GM12878 (cell line): ENCODE results near the gene UBXN11. TPM values are rescaled to one million over a fixed set of nuclear protein-coding genes. Genes with fewer than 3 reads are reported as not detected.
A peak's percentile ranks its signal among the peaks of the same experiment; 100 is the strongest.

ENCODE experiments used
- BRCA1 ChIP-seq: IDR thresholded peaks from 2 replicates; pipeline ENCODE4 v1.6.1; 2011; ENCODE audit warnings: low read depth, low read length, improper control_type of control experiment
- CBX3 ChIP-seq: fragments of 200-600 bp; sonication (generic); IDR thresholded peaks from 2 replicates; pipeline ENCODE4 v1.6.1; 2016; ENCODE audit warnings: low read depth, borderline replicate concordance
- CBX5 ChIP-seq: sonication (generic); IDR thresholded peaks from 2 replicates; pipeline ENCODE4 v1.6.1; 2016; ENCODE audit warnings: low read depth, moderate library complexity, mild to moderate bottlenecking, inconsistent platforms
- CEBPB ChIP-seq, 2 experiments: fragments of 150-350 bp in 1 of 2; IDR thresholded peaks; 2 replicates each; pipeline ENCODE4 v1.6.1; 2012 to 2014; ENCODE audit warnings: low read depth in 2 of 2, low read length in 2 of 2, borderline replicate concordance in 1 of 2, inconsistent platforms in 1 of 2
- CHD2 ChIP-seq: IDR thresholded peaks from 2 replicates; pipeline ENCODE4 v1.6.1; 2011; ENCODE audit warnings: low read depth, low read length, improper control_type of control experiment, borderline replicate concordance
- CREM ChIP-seq: IDR thresholded peaks from 2 replicates; pipeline ENCODE4 v1.6.1; 2014; ENCODE audit warnings: antibody characterized with exemption, low read depth
- EED ChIP-seq: sonication (generic); IDR thresholded peaks from 2 replicates; pipeline ENCODE4 v1.6.1; 2016; ENCODE audit warnings: antibody characterized with exemption, low read depth
- EP300 ChIP-seq, 2 experiments: fragments of 150-350 bp in 1 of 2; IDR thresholded peaks; 2 replicates each; pipeline ENCODE4 v1.6.1; 2011 to 2012; ENCODE audit warnings: low read depth in 2 of 2, low read length in 2 of 2, borderline replicate concordance in 1 of 2, improper control_type of control experiment in 1 of 2, inconsistent platforms in 1 of 2; ENCODE audit not compliant: control insufficient read depth in 1 of 2
- ESRRA ChIP-seq: IDR thresholded peaks from 2 replicates; pipeline ENCODE4 v1.6.1; 2012; ENCODE audit warnings: mild to moderate bottlenecking, low read length, improper control_type of control experiment
- HDAC6 ChIP-seq: fragments of 200-600 bp; sonication (generic); IDR thresholded peaks from one replicate; pipeline ENCODE4 v1.8.0; 2017; ENCODE audit warnings: antibody characterized with exemption; ENCODE audit not compliant: unreplicated experiment
- IKZF2 ChIP-seq, 2 experiments: fragments of 450-650 bp; IDR thresholded peaks; 2 replicates each; pipeline ENCODE4 v1.6.1; 2017; ENCODE audit warnings: mild to moderate bottlenecking in 2 of 2, moderate library complexity in 2 of 2
- JUNB ChIP-seq: IDR thresholded peaks from 2 replicates; pipeline ENCODE4 v1.6.1; 2016; ENCODE audit warnings: antibody characterized with exemption, mild to moderate bottlenecking
- JUND ChIP-seq: IDR thresholded peaks from 2 replicates; pipeline ENCODE4 v1.6.1; 2012; ENCODE audit warnings: low read depth, mild to moderate bottlenecking, low read length, improper control_type of control experiment, moderate library complexity
- KAT2A ChIP-seq: conservative IDR thresholded peaks from 2 replicates; pipeline ENCODE4 v1.6.1; 2011; ENCODE audit warnings: low read depth, low read length; ENCODE audit not compliant: control insufficient read depth
- LARP7 ChIP-seq: fragments of 450-650 bp; IDR thresholded peaks from 2 replicates; pipeline ENCODE4 v1.6.1; 2017; ENCODE audit warnings: mild to moderate bottlenecking
- MEF2B ChIP-seq: fragments of 450-650 bp; IDR thresholded peaks from 2 replicates; pipeline ENCODE4 v1.6.1; 2018; ENCODE audit warnings: mild to moderate bottlenecking, moderate library complexity; ENCODE audit not compliant: partially characterized antibody, poor library complexity, severe bottlenecking
- MTA3 ChIP-seq: IDR thresholded peaks from 2 replicates; pipeline ENCODE4 v1.6.1; 2012; ENCODE audit warnings: low read length, inconsistent platforms, borderline replicate concordance
- MYC ChIP-seq: IDR thresholded peaks from 2 replicates; pipeline ENCODE4 v1.6.1; 2011; ENCODE audit warnings: mild to moderate bottlenecking, low read length, moderate library complexity, inconsistent platforms; ENCODE audit not compliant: insufficient read depth, insufficient replicate concordance, insufficient read length, severe bottlenecking
- NFXL1 ChIP-seq: fragments of 450-650 bp; IDR thresholded peaks from 2 replicates; pipeline ENCODE4 v1.6.1; 2017; ENCODE audit warnings: antibody characterized with exemption, mild to moderate bottlenecking, borderline replicate concordance
- POLR2A ChIP-seq: IDR thresholded peaks from 2 replicates; pipeline ENCODE4 v1.6.1; 2011; ENCODE audit warnings: low read depth, mild to moderate bottlenecking, low read length
- SRF ChIP-seq, 2 experiments: IDR thresholded peaks; 2 replicates each; pipeline ENCODE4 v1.6.1; 2011; ENCODE audit warnings: low read depth in 2 of 2, low read length in 2 of 2, mild to moderate bottlenecking in 1 of 2, moderate library complexity in 1 of 2
- STAT3 ChIP-seq: IDR thresholded peaks from 2 replicates; pipeline ENCODE4 v1.6.1; 2011; ENCODE audit warnings: low read depth, low read length, improper control_type of control experiment
- YBX1 ChIP-seq: fragments of 450-650 bp; IDR thresholded peaks from 2 replicates; pipeline ENCODE4 v1.6.1; 2016; ENCODE audit warnings: antibody characterized with exemption
- polyA plus RNA-seq, 11 experiments: library from polyadenylated mRNA; depleted of rRNA in 4 of 11; unstranded in 6 of 11; stranded (reverse) in 5 of 11; fragments of >200 nt; fragmentation: Nextera tagmentation in 4 of 11; fragmentation: Illumina TruSeq in 1 of 11; extraction: Ambion mirVana in 4 of 11; extraction: Trizol in 1 of 11; gene quantifications; 1 replicate in 1 of 11; 2 replicates in 10 of 11; pipeline versions ENCODE4 v1.2.1 to v1.2.3, GENCODE V29; 2011 to 2016; ENCODE audit warnings: inconsistent platforms in 2 of 11, missing spikeins in 2 of 11, low read depth in 1 of 11
- total RNA-seq, 4 experiments: library from RNA; depleted of rRNA in 3 of 4; stranded (reverse); fragments of >200 nt in 3 of 4; fragmentation: Illumina TruSeq in 1 of 4; extraction: Trizol in 1 of 4; gene quantifications; 2 replicates each; pipeline versions ENCODE4 v1.2.1 to v1.2.3, GENCODE V29; 2013 to 2021
- TF ChIP-seq, protein P1 (sequence below): fragments of 450-650 bp; IDR thresholded peaks from 2 replicates; pipeline ENCODE4 v1.6.1; 2014; ENCODE audit warnings: mild to moderate bottlenecking
- TF ChIP-seq, protein P2 (sequence below): IDR thresholded peaks from 2 replicates; pipeline ENCODE4 v1.6.1; 2011; ENCODE audit warnings: low read depth, mild to moderate bottlenecking, low read length, moderate library complexity, borderline replicate concordance; ENCODE audit errors: extremely low read depth
- TF ChIP-seq, protein P3 (sequence below): fragments of 450-650 bp; IDR thresholded peaks from 2 replicates; pipeline ENCODE4 v1.6.1; 2017; ENCODE audit warnings: antibody characterized with exemption, mild to moderate bottlenecking, moderate library complexity

Gene UBXN11
- total and polyA plus RNA-seq, 10 of the 15 experiments (the other 5 are each of a cell fraction or from before 2014, with no cell fraction given), result 0.32 to 34.4 (median 9.6) TPM

DNA sequence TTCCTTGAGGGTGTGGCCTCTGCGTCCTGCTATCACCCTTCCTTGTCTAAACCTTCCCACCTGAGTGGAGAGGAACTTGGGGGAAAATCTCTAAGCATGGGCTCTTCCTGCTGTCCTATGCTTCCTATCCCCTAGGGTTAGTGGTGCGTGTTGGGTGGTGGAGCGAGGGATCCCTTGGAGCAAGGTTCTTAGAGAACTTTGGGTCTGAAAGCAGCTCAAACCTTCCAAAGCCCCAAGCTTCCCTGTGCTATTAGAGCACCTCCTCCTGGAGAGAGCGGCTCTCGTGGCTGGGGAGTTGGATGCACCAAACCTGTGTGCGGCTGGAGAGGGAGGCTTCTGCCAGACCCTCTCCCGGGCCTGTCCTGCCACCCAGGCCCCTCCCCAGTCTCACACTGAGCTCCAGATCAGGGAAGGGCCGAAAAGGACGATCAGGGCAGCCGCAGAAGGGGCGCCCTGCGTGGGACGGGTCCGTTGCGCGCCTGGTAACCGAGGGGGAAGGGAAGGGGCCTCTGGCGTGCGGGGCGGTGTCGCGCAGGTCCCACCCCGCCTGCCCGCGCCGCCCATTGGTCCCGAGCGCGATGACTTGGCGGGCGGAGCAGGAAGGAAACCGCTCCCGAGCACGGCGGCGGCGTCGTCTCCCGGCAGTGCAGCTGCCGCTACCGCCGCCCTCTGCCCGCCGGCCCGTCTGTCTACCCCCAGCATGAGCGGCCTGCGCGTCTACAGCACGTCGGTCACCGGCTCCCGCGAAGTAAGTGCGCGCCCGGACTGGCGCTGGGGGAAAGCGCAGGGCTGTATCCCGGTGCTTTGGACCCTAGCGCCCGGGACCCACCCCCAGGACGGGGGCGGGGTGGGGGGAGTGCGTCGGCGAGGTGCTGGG is 26.7 kb downstream of the UBXN11 start, which contains the start of gene SH3BGRL3 (continued):
- peak; percentile 21 for TF ChIP-seq MEF2B
- no peak for TF ChIP-seq NFXL1
- no peak for TF ChIP-seq HDAC6
- TF ChIP-seq EP300 (IDR thresholded peaks at IDR 0.05; ENCODE audit: borderline replicate concordance in 1 of 2, control insufficient read depth in 1 of 2, low read depth in 2 of 2, low read length in 2 of 2), result no peak
- TF ChIP-seq EED, result no peak; the same call in 1 of the 2 replicates
- TF ChIP-seq, protein P1, sequence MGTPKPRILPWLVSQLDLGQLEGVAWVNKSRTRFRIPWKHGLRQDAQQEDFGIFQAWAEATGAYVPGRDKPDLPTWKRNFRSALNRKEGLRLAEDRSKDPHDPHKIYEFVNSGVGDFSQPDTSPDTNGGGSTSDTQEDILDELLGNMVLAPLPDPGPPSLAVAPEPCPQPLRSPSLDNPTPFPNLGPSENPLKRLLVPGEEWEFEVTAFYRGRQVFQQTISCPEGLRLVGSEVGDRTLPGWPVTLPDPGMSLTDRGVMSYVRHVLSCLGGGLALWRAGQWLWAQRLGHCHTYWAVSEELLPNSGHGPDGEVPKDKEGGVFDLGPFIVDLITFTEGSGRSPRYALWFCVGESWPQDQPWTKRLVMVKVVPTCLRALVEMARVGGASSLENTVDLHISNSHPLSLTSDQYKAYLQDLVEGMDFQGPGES, result no peak
- TF ChIP-seq ESRRA, result no peak
- peak; percentile 57 for TF ChIP-seq CREM
- peak in 1 of 2 experiments; percentile 25; a peak in 1 of 4 replicates for TF ChIP-seq IKZF2 (IDR thresholded peaks at IDR 0.05)
- TF ChIP-seq STAT3, result no peak
- peak; percentile 82 for TF ChIP-seq CHD2
- no peak for TF ChIP-seq BRCA1
- no peak for TF ChIP-seq SRF (IDR thresholded peaks at IDR 0.05; ENCODE audit: low read depth in 2 of 2, low read length in 2 of 2)
- TF ChIP-seq CBX3, result no peak
- TF ChIP-seq, protein P2, sequence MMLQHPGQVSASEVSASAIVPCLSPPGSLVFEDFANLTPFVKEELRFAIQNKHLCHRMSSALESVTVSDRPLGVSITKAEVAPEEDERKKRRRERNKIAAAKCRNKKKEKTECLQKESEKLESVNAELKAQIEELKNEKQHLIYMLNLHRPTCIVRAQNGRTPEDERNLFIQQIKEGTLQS, result no peak
- no peak for TF ChIP-seq CEBPB (IDR thresholded peaks at IDR 0.05; ENCODE audit: borderline replicate concordance in 1 of 2, low read depth in 2 of 2, low read length in 2 of 2)
- peak; percentile 96 for TF ChIP-seq POLR2A
- TF ChIP-seq MYC, result no peak
- TF ChIP-seq MTA3, result no peak
- TF ChIP-seq, protein P3, sequence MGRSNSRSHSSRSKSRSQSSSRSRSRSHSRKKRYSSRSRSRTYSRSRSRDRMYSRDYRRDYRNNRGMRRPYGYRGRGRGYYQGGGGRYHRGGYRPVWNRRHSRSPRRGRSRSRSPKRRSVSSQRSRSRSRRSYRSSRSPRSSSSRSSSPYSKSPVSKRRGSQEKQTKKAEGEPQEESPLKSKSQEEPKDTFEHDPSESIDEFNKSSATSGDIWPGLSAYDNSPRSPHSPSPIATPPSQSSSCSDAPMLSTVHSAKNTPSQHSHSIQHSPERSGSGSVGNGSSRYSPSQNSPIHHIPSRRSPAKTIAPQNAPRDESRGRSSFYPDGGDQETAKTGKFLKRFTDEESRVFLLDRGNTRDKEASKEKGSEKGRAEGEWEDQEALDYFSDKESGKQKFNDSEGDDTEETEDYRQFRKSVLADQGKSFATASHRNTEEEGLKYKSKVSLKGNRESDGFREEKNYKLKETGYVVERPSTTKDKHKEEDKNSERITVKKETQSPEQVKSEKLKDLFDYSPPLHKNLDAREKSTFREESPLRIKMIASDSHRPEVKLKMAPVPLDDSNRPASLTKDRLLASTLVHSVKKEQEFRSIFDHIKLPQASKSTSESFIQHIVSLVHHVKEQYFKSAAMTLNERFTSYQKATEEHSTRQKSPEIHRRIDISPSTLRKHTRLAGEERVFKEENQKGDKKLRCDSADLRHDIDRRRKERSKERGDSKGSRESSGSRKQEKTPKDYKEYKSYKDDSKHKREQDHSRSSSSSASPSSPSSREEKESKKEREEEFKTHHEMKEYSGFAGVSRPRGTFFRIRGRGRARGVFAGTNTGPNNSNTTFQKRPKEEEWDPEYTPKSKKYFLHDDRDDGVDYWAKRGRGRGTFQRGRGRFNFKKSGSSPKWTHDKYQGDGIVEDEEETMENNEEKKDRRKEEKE, result no peak
- no peak for TF ChIP-seq KAT2A
- no peak for TF ChIP-seq JUND
- no peak for TF ChIP-seq YBX1
- TF ChIP-seq CBX5, result no peak
- no peak for TF ChIP-seq JUNB
- no peak for TF ChIP-seq LARP7
